ENCODE measurements around the gene CBFA2T3. TPM values are rescaled to one million over a fixed set of nuclear protein-coding genes. Genes with fewer than 3 reads are reported as not detected.

CBFA2T3 gene
- total RNA-seq, 2 donors from 2014 or later = 10.1 to 10.5 TPM

- no peaks in the 10 kb centered on the region for H3K4me1 ChIP-seq
- H3K9me3 ChIP-seq = no peaks in the 10 kb centered on the region
- intact Hi-C loops (cut with DNase I) = no loop called here
- H3K9ac ChIP-seq (ENCODE audit: low read depth in 2 of 2, low read length in 2 of 2) = no peak overlapping the region
- no peaks in the 10 kb centered on the region for H3K36me3 ChIP-seq
- H3K27me3 ChIP-seq = no peaks in the 10 kb centered on the region
- TF ChIP-seq, protein P1, sequence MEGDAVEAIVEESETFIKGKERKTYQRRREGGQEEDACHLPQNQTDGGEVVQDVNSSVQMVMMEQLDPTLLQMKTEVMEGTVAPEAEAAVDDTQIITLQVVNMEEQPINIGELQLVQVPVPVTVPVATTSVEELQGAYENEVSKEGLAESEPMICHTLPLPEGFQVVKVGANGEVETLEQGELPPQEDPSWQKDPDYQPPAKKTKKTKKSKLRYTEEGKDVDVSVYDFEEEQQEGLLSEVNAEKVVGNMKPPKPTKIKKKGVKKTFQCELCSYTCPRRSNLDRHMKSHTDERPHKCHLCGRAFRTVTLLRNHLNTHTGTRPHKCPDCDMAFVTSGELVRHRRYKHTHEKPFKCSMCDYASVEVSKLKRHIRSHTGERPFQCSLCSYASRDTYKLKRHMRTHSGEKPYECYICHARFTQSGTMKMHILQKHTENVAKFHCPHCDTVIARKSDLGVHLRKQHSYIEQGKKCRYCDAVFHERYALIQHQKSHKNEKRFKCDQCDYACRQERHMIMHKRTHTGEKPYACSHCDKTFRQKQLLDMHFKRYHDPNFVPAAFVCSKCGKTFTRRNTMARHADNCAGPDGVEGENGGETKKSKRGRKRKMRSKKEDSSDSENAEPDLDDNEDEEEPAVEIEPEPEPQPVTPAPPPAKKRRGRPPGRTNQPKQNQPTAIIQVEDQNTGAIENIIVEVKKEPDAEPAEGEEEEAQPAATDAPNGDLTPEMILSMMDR (IDR thresholded peaks at IDR 0.05) = no peak
- DNase-seq = no peak
- no peak overlapping the region for H3K27ac ChIP-seq
- H3K4me3 ChIP-seq = no peak overlapping the region
Observed at GRCh38 chr16:88988980-88989811, 12.2 kb upstream of the CBFA2T3 start.

DNA sequence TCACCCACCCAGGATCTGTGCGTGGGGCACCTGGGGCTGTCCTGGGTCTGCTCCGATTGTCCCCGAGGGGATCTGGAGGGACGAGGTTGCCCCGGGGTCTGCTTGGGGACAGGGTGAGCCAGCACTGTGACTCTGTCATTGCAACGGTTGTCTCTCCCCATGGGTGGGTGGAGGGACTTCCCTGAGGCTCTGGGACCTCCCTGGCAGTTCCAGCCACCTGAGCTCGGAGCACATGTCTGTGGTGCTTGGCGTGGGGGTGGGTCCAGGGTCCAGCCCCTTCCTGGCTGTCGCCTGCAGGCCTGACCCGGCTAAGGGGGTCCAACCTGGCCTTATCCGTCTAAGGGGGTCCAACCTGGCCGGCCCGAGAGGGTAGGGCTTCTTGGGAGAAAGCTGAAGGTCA is 8.5 kb upstream of the CBFA2T3 start:
- intact Hi-C loops (cut with DNase I) = no loop called here
- Histone ChIP-seq H3K9ac (ENCODE audit: low read depth in 2 of 2, low read length in 2 of 2) (no peak overlapping the region), H3K4me1 (no peaks in the 10 kb centered on the region), H3K27me3 (no peaks in the 10 kb centered on the region), H3K4me3 (no peak overlapping the region), H3K9me3 (no peaks in the 10 kb centered on the region), H3K27ac (no peak overlapping the region), H3K36me3 (no peaks in the 10 kb centered on the region)
- TF ChIP-seq, protein P1 (IDR thresholded peaks at IDR 0.05) = no peak
- no peak for DNase-seq

DNA sequence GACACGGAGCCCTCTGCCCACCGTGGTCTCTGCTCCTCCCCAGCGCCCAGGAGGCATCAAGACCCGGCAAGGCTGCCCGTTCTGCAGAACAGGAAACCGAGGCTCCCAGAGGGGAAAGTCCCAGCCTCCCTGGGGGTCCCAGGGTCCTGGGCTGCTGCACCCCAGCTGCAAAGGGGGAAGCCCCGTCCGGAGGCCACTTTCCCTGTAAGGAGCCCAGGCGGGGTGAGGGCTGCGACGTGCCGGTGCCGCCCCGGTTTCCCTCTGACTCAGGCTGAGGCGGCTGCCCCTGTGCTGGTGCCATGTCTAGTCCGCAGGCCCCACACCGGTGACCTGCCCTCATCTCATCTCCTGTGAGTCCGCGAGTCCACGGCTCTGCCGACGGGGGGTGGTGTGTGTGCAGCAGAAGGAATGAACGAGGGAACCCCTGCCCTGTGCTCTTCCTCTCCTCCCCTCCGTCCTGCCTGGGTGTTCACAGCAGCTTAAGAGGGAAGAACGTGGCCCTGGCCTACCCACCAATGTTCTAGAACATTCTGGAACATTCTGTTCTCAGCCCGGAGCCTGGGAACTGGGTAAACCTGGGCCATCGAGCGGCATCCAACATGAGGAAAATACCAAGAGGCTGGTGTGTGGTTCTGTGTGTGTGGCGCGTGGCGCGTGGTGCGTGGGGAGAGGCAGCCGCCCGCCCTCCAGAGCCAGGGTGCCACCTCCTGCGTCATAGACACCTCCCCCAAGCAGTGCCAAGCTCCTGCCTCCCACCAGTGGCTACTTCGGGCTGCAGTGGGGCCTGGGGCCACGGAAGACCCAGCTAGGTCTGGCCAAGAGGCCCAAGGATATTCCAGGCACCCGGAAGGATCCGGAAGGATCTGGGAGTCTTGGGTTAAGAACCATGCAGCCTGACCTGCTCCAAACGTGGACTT is 7.0 kb upstream of the CBFA2T3 start:
- H3K4me3 ChIP-seq = no peak overlapping the region
- H3K4me1 ChIP-seq = no peaks in the 10 kb centered on the region
- no peaks in the 10 kb centered on the region for H3K36me3 ChIP-seq
- H3K9me3 ChIP-seq = no peaks in the 10 kb centered on the region
- intact Hi-C loops (cut with DNase I) = no loop called here
- no peak for DNase-seq
- no peak overlapping the region for H3K27ac ChIP-seq
- H3K9ac ChIP-seq (ENCODE audit: low read depth in 2 of 2, low read length in 2 of 2) = no peak overlapping the region
- H3K27me3 ChIP-seq = no peaks in the 10 kb centered on the region
- TF ChIP-seq, protein P1 (IDR thresholded peaks at IDR 0.05) = no peak

- DNase-seq = no peak
- H3K27ac ChIP-seq = no peak overlapping the region
- TF ChIP-seq, protein P1 (IDR thresholded peaks at IDR 0.05) = no peak
Observed at GRCh38 chr16:88983165-88983564, 6.2 kb upstream of the CBFA2T3 start.

DNA sequence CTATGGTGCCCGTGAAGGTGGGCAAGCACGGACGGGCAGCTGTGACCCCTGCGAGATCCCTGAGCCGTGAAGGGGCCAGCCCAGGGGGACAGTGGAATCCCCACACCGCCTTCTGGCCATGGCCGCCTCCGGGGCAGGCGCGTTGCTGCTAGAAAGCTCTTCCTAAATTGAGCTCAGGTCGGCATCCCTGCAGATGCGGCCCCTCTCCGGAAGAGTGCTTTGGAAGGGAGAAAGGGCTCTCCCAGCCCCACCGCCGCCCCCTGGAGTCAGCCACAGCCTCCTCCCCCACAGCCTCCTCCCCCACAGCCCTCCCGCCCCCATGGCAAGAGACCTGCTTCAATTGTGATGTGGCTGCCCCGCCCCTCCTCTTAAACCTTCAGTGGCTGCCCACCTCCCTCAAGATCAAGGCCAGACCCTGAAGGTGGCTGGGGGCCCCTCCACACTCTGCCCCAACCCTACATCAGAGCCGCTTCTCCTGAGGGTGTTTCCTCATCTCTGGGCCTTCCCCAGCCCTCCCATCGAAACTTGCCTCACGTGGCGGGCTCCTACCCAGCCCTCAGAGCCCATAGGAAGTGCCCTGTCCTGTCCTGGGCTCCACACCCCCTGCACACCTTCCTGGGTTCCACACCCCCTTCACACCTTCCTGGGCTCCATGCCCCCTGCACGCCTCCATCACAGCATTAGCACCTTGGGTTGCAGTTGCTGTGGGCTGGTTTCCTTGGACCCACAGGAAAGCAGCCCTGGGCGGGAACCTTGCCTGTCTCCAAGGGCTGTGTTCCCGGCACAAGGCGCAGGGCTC is 5.5 kb upstream of the CBFA2T3 start:
- H3K9ac ChIP-seq (ENCODE audit: low read depth in 2 of 2, low read length in 2 of 2) = no peak overlapping the region
- H3K4me1 ChIP-seq = no peaks in the 10 kb centered on the region
- no peak for DNase-seq
- TF ChIP-seq, protein P1 (IDR thresholded peaks at IDR 0.05) = no peak
- H3K36me3 ChIP-seq = no peaks in the 10 kb centered on the region
- H3K9me3 ChIP-seq = no peaks in the 10 kb centered on the region
- no peak overlapping the region for H3K27ac ChIP-seq
- H3K27me3 ChIP-seq = no peaks in the 10 kb centered on the region
- H3K4me3 ChIP-seq = no peak overlapping the region
- intact Hi-C loops (cut with DNase I) = no loop called here

More at GRCh38 chr16:88983165-88983564, 6.2 kb upstream of the CBFA2T3 start:
- intact Hi-C loops (cut with DNase I) = no loop called here
- no peak overlapping the region for H3K4me3 ChIP-seq
- H3K9ac ChIP-seq (ENCODE audit: low read depth in 2 of 2, low read length in 2 of 2) = no peak overlapping the region
- H3K27me3 ChIP-seq = no peaks in the 10 kb centered on the region
- no peaks in the 10 kb centered on the region for H3K4me1 ChIP-seq
- no peaks in the 10 kb centered on the region for H3K9me3 ChIP-seq
- H3K36me3 ChIP-seq = no peaks in the 10 kb centered on the region

Data from colonic mucosa (tissue), 4 donors.